ENCODE results near the gene CADM1.

CADM1 gene

DNA sequence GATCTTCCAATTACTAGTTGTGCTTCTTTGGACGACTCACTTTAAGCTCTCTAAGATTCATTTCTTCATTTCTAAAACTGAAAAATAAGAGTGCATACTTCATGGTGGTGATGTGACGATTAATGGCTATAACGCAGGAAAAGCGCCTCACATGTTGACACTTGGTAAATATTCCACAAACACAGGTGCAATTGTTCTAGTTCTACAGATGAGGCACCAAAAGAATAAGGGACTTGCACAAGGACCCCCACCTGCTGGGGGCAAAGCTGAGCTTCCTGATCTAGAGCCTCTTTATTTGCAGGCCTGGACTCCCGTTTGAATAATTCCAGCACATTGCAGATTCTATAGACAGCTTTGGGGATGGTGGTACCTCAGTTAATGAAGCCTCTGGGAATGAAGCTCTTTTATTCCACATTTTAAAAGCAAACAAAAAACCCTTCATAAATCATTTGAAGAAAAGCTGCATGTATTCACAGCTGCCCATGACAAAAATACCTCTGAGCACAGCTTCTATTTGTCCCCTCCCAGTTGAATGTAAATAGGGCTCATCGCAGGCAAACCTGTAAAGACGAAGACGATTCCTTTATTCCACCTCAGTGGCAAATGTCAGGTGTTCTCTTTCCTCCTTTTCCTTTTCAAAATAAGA lies 14.9 kb upstream of the CADM1 start:
- in situ Hi-C loops (cut with HindIII; ENCODE audit: low sequenced_read_pairs): no loop called here

DNA sequence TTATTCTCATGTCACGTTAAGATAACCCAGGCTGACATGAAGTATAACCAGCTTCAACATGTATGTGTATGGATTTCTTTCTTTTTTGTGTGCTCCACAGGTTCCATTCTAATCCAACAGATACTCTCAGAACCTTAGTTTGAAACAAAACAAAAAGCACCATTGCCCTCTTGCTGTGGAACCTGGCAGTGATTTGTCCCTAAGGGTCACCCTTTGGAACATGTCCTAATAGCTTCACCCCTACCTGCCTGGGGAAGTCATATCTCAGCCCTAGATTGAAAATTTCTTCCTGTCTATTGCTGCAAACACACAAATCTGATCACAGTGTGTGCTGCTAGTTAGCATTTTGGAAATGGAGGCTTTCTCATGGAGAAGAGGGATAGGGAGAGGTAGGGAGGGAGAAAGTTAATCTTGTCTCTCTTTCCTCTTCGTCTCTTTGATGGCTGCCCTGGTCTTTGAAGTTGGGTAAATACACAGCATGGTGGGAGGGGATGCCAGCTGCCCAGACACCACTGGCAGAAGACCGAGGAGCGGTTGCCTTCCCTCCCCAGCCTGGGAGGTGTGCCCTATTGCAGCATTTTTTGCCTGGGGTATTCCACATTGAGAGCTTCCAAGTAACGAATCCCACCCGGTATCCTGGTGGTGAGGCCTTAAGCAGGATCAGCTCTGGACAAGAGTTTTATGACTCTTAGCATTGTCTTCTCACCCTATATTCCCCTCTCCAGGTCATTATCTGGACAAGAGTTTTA lies 11.6 kb upstream of the CADM1 start:
- in situ Hi-C loops (cut with HindIII; ENCODE audit: low sequenced_read_pairs): no loop called here

DNA sequence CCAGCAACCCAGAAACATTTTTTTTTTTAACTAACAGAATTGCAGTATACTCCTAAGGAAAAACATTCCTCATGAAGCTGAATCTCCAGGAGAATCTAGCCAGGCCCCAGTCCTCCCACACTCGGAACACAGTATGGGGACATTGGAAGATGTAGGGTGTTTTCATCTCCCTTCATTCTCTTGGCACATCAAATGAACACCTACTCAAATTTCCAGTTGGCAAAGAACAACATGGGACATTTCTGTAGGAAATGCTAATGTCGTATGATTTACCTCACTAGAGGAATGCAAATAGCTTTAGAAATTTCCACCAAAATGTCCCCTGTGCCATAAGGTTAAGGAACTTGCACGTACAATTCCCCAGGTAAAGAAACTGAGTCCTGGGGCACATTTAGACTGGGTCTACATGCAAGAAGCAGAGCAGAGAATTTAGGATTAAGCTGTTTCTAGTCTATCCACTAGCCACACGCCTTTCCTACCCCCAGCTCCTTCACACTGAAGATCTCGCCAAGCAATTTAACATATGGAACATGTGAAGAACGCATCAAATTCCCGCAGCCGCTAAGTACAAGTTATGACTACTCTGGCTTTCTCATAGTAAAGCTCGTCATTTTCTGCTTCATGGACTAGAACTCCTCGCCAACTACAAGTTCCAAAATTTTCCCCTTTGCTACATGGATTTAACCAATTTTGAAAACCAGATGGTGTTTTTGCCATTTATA lies 2.9 kb upstream of the CADM1 start:
- in situ Hi-C loops (cut with HindIII; ENCODE audit: low sequenced_read_pairs): no loop called here

DNA sequence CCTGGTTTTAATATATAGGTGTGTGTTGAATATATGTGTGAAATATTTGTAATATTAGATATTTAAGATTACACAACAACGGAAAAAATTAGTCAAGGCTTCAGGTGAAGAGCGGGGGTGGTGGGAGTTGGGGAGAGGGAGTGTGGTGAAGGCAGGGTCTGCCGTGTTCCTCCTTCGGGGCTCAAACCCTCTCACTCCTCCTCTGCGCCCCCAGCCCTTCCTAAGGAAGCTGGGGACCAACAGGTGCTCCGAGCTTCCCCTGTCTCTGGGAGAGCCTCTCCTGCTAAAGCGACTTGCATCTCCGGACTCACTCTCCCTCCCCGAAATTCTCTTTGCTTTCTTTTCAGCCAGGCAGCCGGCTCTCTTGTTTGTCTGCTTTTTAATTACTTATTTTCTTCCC lies 960 bp upstream of the CADM1 start:
- in situ Hi-C loops (cut with HindIII; ENCODE audit: low sequenced_read_pairs): no loop called here

- in situ Hi-C loops (cut with HindIII; ENCODE audit: low sequenced_read_pairs): no loop called here
These were observed 334 bp downstream of the CADM1 start for GRCh38 chr11:115503886-115504275.

GRCh38 chr11:115503083-115503885 lies 931 bp downstream of the CADM1 start:
- in situ Hi-C loops (cut with HindIII; ENCODE audit: low sequenced_read_pairs): no loop called here

DNA sequence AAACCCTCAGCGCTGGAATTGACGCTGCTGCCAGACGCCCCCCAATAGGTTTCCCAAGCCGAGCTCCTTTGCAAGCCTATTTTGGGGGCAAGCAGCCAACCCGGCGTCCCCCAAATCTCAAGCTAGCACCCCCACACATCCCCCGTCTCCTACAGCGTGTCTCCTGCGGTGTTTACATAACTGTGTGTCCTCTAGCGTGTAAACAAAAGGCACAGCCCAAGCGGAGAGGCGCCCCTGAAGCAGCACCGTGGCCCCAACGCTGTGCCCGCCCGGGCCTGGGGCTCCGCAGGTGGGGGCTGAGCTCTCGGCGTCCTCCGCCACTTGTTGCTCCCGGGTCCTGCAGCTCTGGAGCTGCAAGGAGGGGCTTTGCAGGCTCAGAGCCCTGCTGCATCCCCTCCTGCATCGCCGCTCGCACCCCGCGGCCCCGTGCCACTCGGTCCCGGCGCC lies 1.6 kb downstream of the CADM1 start:
- in situ Hi-C loops (cut with HindIII; ENCODE audit: low sequenced_read_pairs): no loop called here

GRCh38 chr11:115501893-115502589 lies 2.2 kb downstream of the CADM1 start:
- in situ Hi-C loops (cut with HindIII; ENCODE audit: low sequenced_read_pairs): no loop called here

- in situ Hi-C loops (cut with HindIII; ENCODE audit: low sequenced_read_pairs): no loop called here
These were observed 2.7 kb downstream of the CADM1 start for GRCh38 chr11:115501502-115501892.

GRCh38 chr11:115500547-115501501 lies 3.4 kb downstream of the CADM1 start:
- in situ Hi-C loops (cut with HindIII; ENCODE audit: low sequenced_read_pairs): no loop called here

DNA sequence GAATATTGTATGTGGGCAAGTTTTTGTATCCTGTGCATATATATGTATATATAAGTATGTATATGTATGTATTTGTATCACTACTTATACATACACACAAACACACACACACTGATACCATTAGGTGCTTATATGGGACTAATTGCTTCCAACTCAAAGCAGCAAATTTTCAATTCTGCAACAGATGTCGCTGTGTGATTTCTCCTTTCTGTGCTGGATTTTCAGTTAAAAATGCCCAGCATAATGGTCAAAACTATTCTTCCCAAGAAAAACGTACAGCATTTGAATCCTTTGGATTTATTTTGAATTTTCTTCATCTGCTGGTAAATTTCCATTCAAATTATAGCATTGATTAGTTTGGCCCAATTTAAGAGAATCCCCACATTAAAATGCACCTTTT lies 4.3 kb downstream of the CADM1 start:
- in situ Hi-C loops (cut with HindIII; ENCODE audit: low sequenced_read_pairs): no loop called here

DNA sequence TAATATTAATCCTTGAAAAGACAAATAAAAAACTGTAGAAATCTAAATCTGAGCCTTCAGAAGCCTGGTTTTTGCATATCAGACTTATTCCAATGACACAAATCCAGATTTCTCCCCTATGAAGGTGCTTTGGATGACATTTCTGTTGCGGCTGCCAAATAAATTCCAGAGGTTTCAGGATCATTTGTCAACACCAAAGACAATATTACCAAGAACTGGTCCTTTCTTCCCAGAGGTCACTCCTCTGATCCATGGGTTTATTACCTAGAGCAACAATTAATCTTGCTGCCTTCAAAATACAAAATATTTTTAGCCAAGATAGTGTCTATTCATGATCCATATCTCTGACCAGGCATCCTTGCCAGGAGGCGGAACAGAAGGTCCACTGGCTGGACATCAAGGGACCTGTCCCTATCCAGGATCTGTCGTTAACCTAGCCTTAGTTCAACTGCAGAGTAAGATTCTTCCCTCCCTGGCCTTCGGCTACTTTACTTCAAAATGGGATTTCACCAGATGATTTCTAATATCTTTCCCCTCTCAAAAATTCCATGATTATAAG lies 4.9 kb downstream of the CADM1 start:
- in situ Hi-C loops (cut with HindIII; ENCODE audit: low sequenced_read_pairs): no loop called here

DNA sequence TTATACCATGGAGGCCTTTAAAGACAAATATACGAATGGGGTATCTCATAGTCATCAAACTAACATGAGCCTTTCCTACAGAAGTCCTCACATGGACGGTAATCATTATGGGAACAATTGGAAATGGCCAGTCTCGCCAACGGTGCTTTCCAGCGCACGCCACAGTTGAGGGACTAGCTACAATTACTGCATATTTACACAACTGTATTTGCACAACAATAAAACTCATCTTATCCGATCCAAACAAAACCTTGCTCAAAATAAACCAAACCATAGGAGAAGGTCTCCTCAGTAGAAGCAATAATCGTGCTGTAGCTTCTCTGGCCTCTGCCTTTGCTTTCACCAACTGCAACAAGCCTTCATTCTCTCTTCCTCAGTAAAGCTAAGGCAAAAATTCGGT lies 5.9 kb downstream of the CADM1 start:
- in situ Hi-C loops (cut with HindIII; ENCODE audit: low sequenced_read_pairs): no loop called here

GRCh38 chr11:115497303-115497702 lies 6.9 kb downstream of the CADM1 start:
- in situ Hi-C loops (cut with HindIII; ENCODE audit: low sequenced_read_pairs): no loop called here

DNA sequence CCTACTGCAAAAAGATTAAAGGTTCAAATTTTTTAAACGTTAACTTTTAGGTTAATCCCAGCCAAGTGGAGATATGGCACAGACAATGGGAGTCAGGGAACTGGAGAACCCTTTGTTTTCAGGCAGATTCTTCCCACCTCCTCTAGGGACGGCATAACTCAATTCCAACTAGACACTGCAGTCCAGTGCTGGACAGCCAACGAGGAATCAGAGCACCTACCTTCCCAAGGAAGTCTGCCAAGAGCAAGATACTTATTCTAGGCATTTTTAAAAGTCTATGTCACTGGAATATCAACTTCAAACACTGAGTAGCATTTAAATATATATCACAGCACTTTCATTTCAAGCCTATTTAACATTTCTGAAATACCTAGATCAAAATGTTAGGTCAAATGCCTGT lies 7.3 kb downstream of the CADM1 start:
- in situ Hi-C loops (cut with HindIII; ENCODE audit: low sequenced_read_pairs): no loop called here

DNA sequence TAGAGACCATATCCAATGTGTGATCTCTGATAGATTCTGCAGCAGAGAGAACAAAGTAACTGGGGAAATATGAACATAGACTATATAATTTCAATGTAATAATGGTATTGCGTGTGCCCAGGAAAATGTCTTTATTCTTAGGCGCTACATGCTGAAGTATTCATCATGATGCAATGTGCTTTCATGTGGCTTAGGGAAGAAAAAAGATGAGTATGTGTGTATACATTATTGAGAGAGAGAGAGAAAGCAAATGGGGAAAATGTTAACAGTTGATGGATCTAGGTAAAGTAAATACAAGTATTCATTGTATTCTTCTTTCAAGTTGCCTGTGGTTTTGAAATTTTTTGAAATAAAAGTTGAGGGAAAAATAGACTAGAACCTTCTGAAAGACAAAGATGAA lies 10.3 kb downstream of the CADM1 start:
- in situ Hi-C loops (cut with HindIII; ENCODE audit: low sequenced_read_pairs): no loop called here

GRCh38 chr11:115493488-115493887 lies 10.7 kb downstream of the CADM1 start:
- in situ Hi-C loops (cut with HindIII; ENCODE audit: low sequenced_read_pairs): no loop called here

DNA sequence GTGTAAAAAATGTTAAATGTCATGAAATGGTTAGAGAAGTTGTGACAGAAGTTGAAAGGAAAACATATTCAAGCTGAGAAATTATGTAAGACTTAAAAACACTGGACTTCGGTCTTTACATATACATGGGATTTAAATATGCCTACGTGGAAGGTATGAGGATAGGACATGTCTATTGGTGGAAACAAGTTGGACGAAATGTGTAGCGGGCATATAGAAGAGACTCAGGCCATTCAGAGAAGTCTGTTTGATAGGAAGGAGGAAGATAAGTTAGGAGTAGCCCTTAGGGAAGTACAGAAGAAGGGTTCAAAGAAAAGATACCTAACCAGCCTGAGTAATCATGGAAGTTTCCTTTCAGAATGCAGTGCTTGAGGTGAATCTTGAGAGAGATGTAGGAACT lies 14.7 kb downstream of the CADM1 start:
- in situ Hi-C loops (cut with HindIII; ENCODE audit: low sequenced_read_pairs): no loop called here

DNA sequence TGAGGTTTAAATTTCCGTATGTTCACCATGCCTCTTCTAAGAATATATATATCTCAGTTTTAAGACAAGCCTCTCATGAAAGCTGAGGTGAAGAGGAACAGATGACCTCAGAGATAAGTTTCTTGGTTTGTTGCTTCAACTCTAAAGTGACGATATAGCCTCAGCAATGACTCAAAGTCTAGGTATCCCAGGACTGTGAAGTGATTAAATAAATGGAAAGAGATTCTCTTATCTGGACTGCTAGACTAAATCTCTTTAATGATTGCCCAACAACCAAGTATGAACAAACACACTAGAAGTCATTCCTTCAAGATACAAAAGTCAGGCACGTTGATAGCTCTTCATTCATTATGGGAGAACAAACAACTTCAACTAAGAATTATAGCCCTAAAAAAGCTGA lies 15.3 kb downstream of the CADM1 start:
- in situ Hi-C loops (cut with HindIII; ENCODE audit: low sequenced_read_pairs): no loop called here
